ENCODE results near the gene LPP.

LPP gene

GRCh38 chr3:188304501-188304900, 150.5 kb downstream of the LPP start:
- H3K4me2 ChIP-seq (ENCODE audit: low read length) = no peak overlapping the region
- no peak overlapping the region for H3K27ac ChIP-seq (ENCODE audit: low read depth, low read length, poor library complexity, severe bottlenecking)
- H3K9me3 ChIP-seq (ENCODE audit: low read length) = no peaks in the 10 kb centered on the region
- peaks cover 12% of the 10 kb centered on the region for H3K4me1 ChIP-seq (ENCODE audit: insufficient read depth, low read length, severe bottlenecking)
- no peaks in the 10 kb centered on the region for H3K36me3 ChIP-seq (ENCODE audit: insufficient read depth, low read length)
- H3K79me2 ChIP-seq (ENCODE audit: insufficient read depth, low read length) = no peaks in the 10 kb centered on the region
- H2AFZ ChIP-seq (ENCODE audit: low read length) = no peak overlapping the region
- no peaks in the 10 kb centered on the region for H3F3A ChIP-seq (ENCODE audit: insufficient read depth, low read length)
- no peaks in the 10 kb centered on the region for H3K9me2 ChIP-seq (ENCODE audit: low read depth, low read length)
- H3K9ac ChIP-seq (ENCODE audit: low read length) = no peak overlapping the region
- TF ChIP-seq CTCF (IDR thresholded peaks at IDR 0.05; ENCODE audit: low read length) = no peak
- TF ChIP-seq EZH2 (IDR thresholded peaks at IDR 0.05; ENCODE audit: borderline replicate concordance, low read length) = no peak
- no peaks in the 10 kb centered on the region for H4K20me1 ChIP-seq (ENCODE audit: insufficient read depth, low read length)
- no peak overlapping the region for H3K4me3 ChIP-seq (ENCODE audit: low read depth, low read length, poor library complexity, severe bottlenecking)
- H3K27me3 ChIP-seq (ENCODE audit: insufficient read depth, low read length) = no peaks in the 10 kb centered on the region

DNA sequence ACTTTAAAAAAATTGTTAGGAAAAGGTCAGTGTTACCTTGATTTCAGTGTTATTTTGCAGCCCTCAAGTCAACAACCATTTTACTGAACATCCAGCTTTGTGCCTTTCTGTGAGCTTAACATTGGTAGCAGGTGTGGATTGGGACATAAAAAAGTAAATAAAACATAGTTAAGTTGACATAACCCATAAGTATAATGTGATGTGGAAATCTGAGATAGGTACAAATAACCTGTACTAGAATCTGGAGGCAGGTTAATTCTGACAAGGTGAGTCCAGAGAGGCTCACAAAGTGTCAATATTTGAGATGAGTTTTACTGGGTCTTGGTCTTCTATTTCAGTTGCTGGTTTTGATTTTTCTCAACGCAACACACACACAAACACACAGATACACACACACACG, 151.3 kb downstream of the LPP start:
- Histone ChIP-seq H2AFZ (ENCODE audit: low read length) (no peak overlapping the region), H3K36me3 (ENCODE audit: insufficient read depth, low read length) (no peaks in the 10 kb centered on the region), H3K27ac (ENCODE audit: low read depth, low read length, poor library complexity, severe bottlenecking) (no peak overlapping the region), H3K4me1 (ENCODE audit: insufficient read depth, low read length, severe bottlenecking) (peaks cover 12% of the 10 kb centered on the region), H4K20me1 (ENCODE audit: insufficient read depth, low read length) (no peaks in the 10 kb centered on the region), H3K9me2 (ENCODE audit: low read depth, low read length) (no peaks in the 10 kb centered on the region), H3K4me3 (ENCODE audit: low read depth, low read length, poor library complexity, severe bottlenecking) (no peak overlapping the region), H3K9ac (ENCODE audit: low read length) (no peak overlapping the region), H3K9me3 (ENCODE audit: low read length) (no peaks in the 10 kb centered on the region), H3K4me2 (ENCODE audit: low read length) (no peak overlapping the region), H3K79me2 (ENCODE audit: insufficient read depth, low read length) (no peaks in the 10 kb centered on the region), H3K27me3 (ENCODE audit: insufficient read depth, low read length) (no peaks in the 10 kb centered on the region), H3F3A (ENCODE audit: insufficient read depth, low read length) (no peaks in the 10 kb centered on the region)
- TF ChIP-seq CTCF (IDR thresholded peaks at IDR 0.05; ENCODE audit: low read length) (no peak), EZH2 (IDR thresholded peaks at IDR 0.05; ENCODE audit: borderline replicate concordance, low read length) (no peak)

DNA sequence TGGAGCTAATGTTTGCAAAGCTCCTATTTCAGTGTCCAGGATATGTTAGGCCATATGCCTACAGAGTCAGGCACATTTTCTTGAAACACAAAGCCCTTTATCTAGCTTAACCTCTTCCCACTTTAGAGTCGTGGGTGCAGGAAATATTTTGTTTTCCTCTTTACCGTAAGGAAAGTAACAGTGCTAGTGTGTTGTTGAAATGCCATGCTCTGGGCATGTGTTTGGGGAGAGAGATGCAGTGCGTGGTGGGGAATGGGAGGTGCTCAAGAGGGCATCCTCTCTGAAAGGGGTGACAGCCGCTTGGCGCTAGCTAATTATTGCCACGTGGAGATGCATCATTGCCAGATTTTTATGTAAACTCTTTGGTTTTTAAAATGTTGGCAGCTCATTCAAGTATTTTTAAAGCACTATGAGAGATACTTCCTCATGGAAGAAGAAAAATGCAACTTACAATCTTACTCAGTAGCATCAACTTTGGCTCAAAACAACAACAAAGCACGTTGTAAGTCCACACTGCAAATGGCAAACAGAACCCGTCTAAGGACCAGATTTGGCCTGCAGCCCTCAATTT, 152.6 kb downstream of the LPP start:
- H2AFZ ChIP-seq (ENCODE audit: low read length) = no peak overlapping the region
- H3K27ac ChIP-seq (ENCODE audit: low read depth, low read length, poor library complexity, severe bottlenecking) = no peak overlapping the region
- no peaks in the 10 kb centered on the region for H3K9me2 ChIP-seq (ENCODE audit: low read depth, low read length)
- H3K36me3 ChIP-seq (ENCODE audit: insufficient read depth, low read length) = no peaks in the 10 kb centered on the region
- no peak overlapping the region for H3K4me3 ChIP-seq (ENCODE audit: low read depth, low read length, poor library complexity, severe bottlenecking)
- no peak overlapping the region for H3K9ac ChIP-seq (ENCODE audit: low read length)
- no peaks in the 10 kb centered on the region for H3K27me3 ChIP-seq (ENCODE audit: insufficient read depth, low read length)
- H3K9me3 ChIP-seq (ENCODE audit: low read length) = no peaks in the 10 kb centered on the region
- no peaks in the 10 kb centered on the region for H3F3A ChIP-seq (ENCODE audit: insufficient read depth, low read length)
- H4K20me1 ChIP-seq (ENCODE audit: insufficient read depth, low read length) = no peaks in the 10 kb centered on the region
- no peaks in the 10 kb centered on the region for H3K79me2 ChIP-seq (ENCODE audit: insufficient read depth, low read length)
- peaks cover 12% of the 10 kb centered on the region for H3K4me1 ChIP-seq (ENCODE audit: insufficient read depth, low read length, severe bottlenecking)
- no peak for TF ChIP-seq EZH2 (IDR thresholded peaks at IDR 0.05; ENCODE audit: borderline replicate concordance, low read length)
- TF ChIP-seq CTCF (IDR thresholded peaks at IDR 0.05; ENCODE audit: low read length) = no peak
- no peak overlapping the region for H3K4me2 ChIP-seq (ENCODE audit: low read length)
